ENCODE measurements around the gene CEBPZ.
"Not testable (repeated sequence)": the region's sequence is repeated elsewhere in the genome, so short reads cannot be mapped to it uniquely, and the experiment has no call there.

CEBPZ gene

GRCh38 chr2:37196320-37197195 lies 34.8 kb downstream of the CEBPZ start, which contains the start of gene CEBPZOS:
CEBPZOS (plus strand) TSS chr2:37196496; CDS start chr2:37199705, 3,209 bp downstream.
- peak; percentile 88 for ATAC-seq
- TF ChIP-seq ZNF565 (CRISPR knock-in tag; conservative IDR thresholded peaks at IDR 0.05; ENCODE audit: low read depth): no peak
- TF ChIP-seq RARB (CRISPR knock-in tag; IDR thresholded peaks at IDR 0.05): no peak
- TF ChIP-seq CSDC2 (CRISPR knock-in tag; IDR thresholded peaks at IDR 0.05): no peak
- TF ChIP-seq TSHZ2 (CRISPR knock-in tag; IDR thresholded peaks at IDR 0.05): 0 out of 2 replicates have a peak, but pooled peaks have one; percentile 44

- not testable (repeated sequence) for ATAC-seq
Measured at GRCh38 chr2:37195862-37196319, 35.5 kb downstream of the CEBPZ start.

DNA sequence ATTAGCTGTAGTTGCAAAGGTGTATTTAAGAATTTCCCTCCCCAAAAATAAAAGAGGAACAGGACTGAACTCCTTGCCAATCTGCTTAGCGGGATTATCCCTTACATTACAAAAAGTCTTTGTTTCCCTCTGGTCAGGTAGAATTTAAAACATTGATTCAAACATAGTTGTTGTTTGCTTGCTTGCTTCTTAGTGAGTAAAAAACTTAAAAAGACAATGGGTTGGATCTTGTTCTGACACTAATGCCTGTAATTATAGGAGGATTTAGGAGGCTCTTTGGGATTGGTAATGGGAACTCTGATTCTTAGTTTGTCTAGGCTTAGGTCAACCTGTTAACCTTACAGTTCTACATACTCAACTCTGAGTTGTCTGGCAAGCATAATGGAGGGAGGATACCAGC lies 38.8 kb downstream of the CEBPZ start:
- ATAC-seq: no peak

More at GRCh38 chr2:37195862-37196319, 35.5 kb downstream of the CEBPZ start:
- 0 out of 2 replicates have a peak, but pooled peaks have one; percentile 7 for TF ChIP-seq ISL1 (CRISPR knock-in tag; IDR thresholded peaks at IDR 0.05)

DNA sequence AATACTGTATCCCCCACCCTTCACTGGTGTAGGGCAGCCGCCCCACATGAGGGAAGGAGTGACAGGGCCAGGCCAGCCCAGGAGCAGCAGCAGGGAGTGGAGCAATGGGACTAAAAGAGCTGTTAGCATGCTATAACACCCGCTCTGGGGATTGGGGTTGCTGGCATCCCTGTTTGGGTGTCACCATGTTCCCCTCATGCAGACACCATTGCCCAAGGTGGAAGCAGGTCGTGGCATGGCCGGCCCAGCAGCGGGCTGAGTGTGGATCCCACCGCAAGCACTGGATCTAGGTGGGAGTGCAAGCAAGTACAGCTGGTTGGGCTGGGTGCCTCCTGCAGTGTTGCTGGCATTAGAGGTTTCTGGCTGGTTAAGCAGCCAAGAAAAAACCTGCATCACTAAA lies 39.6 kb downstream of the CEBPZ start:
- TF ChIP-seq PPARA (CRISPR knock-in tag; IDR thresholded peaks at IDR 0.05; ENCODE audit: borderline replicate concordance) (no peak), GLIS3 (CRISPR knock-in tag; IDR thresholded peaks at IDR 0.05) (no peak), ARNTL (CRISPR knock-in tag; IDR thresholded peaks at IDR 0.05; ENCODE audit: borderline replicate concordance, low read depth) (no peak), SNAI2 (CRISPR knock-in tag; IDR thresholded peaks at IDR 0.05) (no peak), ESRRG (CRISPR knock-in tag; IDR thresholded peaks at IDR 0.05) (no peak), TSHZ2 (CRISPR knock-in tag; IDR thresholded peaks at IDR 0.05) (no peak), ZC3H10 (CRISPR knock-in tag; IDR thresholded peaks at IDR 0.05) (no peak), ZNF565 (CRISPR knock-in tag; conservative IDR thresholded peaks at IDR 0.05; ENCODE audit: low read depth) (no peak), ZFP3 (CRISPR knock-in tag; IDR thresholded peaks at IDR 0.05) (no peak), RARB (CRISPR knock-in tag; IDR thresholded peaks at IDR 0.05) (no peak), ZNF8 (CRISPR knock-in tag; IDR thresholded peaks at IDR 0.05) (no peak), OSR1 (CRISPR knock-in tag; IDR thresholded peaks at IDR 0.05) (no peak), TCF4 (CRISPR knock-in tag; IDR thresholded peaks at IDR 0.05; ENCODE audit: borderline replicate concordance) (no peak), ZNF70 (CRISPR knock-in tag; IDR thresholded peaks at IDR 0.05) (no peak), BACH2 (CRISPR knock-in tag; IDR thresholded peaks at IDR 0.05; ENCODE audit: borderline replicate concordance) (no peak), CREB5 (CRISPR knock-in tag; IDR thresholded peaks at IDR 0.05; ENCODE audit: low read depth) (no peak), TOX (CRISPR knock-in tag; IDR thresholded peaks at IDR 0.05; ENCODE audit: borderline replicate concordance) (no peak)
- TF ChIP-seq, protein P1, sequence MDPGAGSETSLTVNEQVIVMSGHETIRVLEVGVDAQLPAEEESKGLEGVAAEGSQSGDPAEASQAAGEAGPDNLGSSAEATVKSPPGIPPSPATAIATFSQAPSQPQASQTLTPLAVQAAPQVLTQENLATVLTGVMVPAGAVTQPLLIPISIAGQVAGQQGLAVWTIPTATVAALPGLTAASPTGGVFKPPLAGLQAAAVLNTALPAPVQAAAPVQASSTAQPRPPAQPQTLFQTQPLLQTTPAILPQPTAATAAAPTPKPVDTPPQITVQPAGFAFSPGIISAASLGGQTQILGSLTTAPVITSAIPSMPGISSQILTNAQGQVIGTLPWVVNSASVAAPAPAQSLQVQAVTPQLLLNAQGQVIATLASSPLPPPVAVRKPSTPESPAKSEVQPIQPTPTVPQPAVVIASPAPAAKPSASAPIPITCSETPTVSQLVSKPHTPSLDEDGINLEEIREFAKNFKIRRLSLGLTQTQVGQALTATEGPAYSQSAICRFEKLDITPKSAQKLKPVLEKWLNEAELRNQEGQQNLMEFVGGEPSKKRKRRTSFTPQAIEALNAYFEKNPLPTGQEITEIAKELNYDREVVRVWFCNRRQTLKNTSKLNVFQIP (CRISPR knock-in tag; IDR thresholded peaks at IDR 0.05; ENCODE audit: borderline replicate concordance, low read depth): no peak
- ATAC-seq: no peak

More for the DNA sequence above, 38.8 kb downstream of the CEBPZ start:
- no peak for TF ChIP-seq GLIS3 (CRISPR knock-in tag; IDR thresholded peaks at IDR 0.05)
- TF ChIP-seq PPARA (CRISPR knock-in tag; IDR thresholded peaks at IDR 0.05; ENCODE audit: borderline replicate concordance): no peak
- no peak for TF ChIP-seq ZNF565 (CRISPR knock-in tag; conservative IDR thresholded peaks at IDR 0.05; ENCODE audit: low read depth)
- TF ChIP-seq ZC3H10 (CRISPR knock-in tag; IDR thresholded peaks at IDR 0.05): no peak
- TF ChIP-seq SNAI2 (CRISPR knock-in tag; IDR thresholded peaks at IDR 0.05): no peak
- TF ChIP-seq ZNF8 (CRISPR knock-in tag; IDR thresholded peaks at IDR 0.05): no peak
- TF ChIP-seq ESRRG (CRISPR knock-in tag; IDR thresholded peaks at IDR 0.05): no peak
- no peak for TF ChIP-seq TOX (CRISPR knock-in tag; IDR thresholded peaks at IDR 0.05; ENCODE audit: borderline replicate concordance)
- no peak for TF ChIP-seq ZFP3 (CRISPR knock-in tag; IDR thresholded peaks at IDR 0.05)
- TF ChIP-seq RARB (CRISPR knock-in tag; IDR thresholded peaks at IDR 0.05): no peak
- TF ChIP-seq, protein P2, sequence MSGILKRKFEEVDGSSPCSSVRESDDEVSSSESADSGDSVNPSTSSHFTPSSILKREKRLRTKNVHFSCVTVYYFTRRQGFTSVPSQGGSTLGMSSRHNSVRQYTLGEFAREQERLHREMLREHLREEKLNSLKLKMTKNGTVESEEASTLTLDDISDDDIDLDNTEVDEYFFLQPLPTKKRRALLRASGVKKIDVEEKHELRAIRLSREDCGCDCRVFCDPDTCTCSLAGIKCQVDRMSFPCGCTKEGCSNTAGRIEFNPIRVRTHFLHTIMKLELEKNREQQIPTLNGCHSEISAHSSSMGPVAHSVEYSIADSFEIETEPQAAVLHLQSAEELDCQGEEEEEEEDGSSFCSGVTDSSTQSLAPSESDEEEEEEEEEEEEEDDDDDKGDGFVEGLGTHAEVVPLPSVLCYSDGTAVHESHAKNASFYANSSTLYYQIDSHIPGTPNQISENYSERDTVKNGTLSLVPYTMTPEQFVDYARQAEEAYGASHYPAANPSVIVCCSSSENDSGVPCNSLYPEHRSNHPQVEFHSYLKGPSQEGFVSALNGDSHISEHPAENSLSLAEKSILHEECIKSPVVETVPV (CRISPR knock-in tag; IDR thresholded peaks at IDR 0.05): no peak
- no peak for TF ChIP-seq TCF4 (CRISPR knock-in tag; IDR thresholded peaks at IDR 0.05; ENCODE audit: borderline replicate concordance)
- TF ChIP-seq OSR1 (CRISPR knock-in tag; IDR thresholded peaks at IDR 0.05): no peak
- TF ChIP-seq CSDC2 (CRISPR knock-in tag; IDR thresholded peaks at IDR 0.05): no peak

Data from SK-N-SH treated with all-trans-retinoic acid at 6 μM for 48 hours (cell line).